Measurements from ENCODE around the gene WRAP53. TPM values are rescaled to one million over a fixed set of nuclear protein-coding genes. Genes with fewer than 3 reads are reported as not detected.

The WRAP53 gene
- total RNA-seq, 4 donors from 2014 or later = 1.1 to 3.3 (median 2.1) TPM

- no peak for TF ChIP-seq CTCF (IDR thresholded peaks at IDR 0.05; ENCODE audit: low read depth)
These were observed 19.2 kb downstream of the WRAP53 start for GRCh38 chr17:7707446-7707845.

- TF ChIP-seq CTCF (IDR thresholded peaks at IDR 0.05; ENCODE audit: low read depth) = no peak
These were observed 19.8 kb downstream of the WRAP53 start for GRCh38 chr17:7707858-7708750.

- TF ChIP-seq CTCF (IDR thresholded peaks at IDR 0.05; ENCODE audit: low read depth) = no peak
These were observed 20.8 kb downstream of the WRAP53 start for GRCh38 chr17:7709031-7709430.

GRCh38 chr17:7710301-7710700, 22.0 kb downstream of the WRAP53 start:
- no peak for TF ChIP-seq CTCF (IDR thresholded peaks at IDR 0.05; ENCODE audit: low read depth)

- no peak for TF ChIP-seq CTCF (IDR thresholded peaks at IDR 0.05; ENCODE audit: low read depth)
These were observed 22.9 kb downstream of the WRAP53 start for GRCh38 chr17:7711051-7711755.

- no peak for TF ChIP-seq CTCF (IDR thresholded peaks at IDR 0.05; ENCODE audit: low read depth)
These were observed 24.0 kb downstream of the WRAP53 start for GRCh38 chr17:7712111-7712771.

GRCh38 chr17:7713782-7714181, 25.5 kb downstream of the WRAP53 start:
- TF ChIP-seq CTCF (IDR thresholded peaks at IDR 0.05; ENCODE audit: low read depth) = no peak

Data from subcutaneous adipose tissue (tissue), 4 donors.